GM21515 (cell line): ENCODE results near the gene CFAP45.
A peak's percentile ranks its signal among the peaks of the same experiment; 100 is the strongest.

Experiments used
- ATAC-seq: cut with Tn5 transposase; IDR thresholded peaks from one replicate; pipeline ENCODE4 v1.9.1; 2021; ENCODE audit not compliant: unreplicated experiment

Gene CFAP45

DNA sequence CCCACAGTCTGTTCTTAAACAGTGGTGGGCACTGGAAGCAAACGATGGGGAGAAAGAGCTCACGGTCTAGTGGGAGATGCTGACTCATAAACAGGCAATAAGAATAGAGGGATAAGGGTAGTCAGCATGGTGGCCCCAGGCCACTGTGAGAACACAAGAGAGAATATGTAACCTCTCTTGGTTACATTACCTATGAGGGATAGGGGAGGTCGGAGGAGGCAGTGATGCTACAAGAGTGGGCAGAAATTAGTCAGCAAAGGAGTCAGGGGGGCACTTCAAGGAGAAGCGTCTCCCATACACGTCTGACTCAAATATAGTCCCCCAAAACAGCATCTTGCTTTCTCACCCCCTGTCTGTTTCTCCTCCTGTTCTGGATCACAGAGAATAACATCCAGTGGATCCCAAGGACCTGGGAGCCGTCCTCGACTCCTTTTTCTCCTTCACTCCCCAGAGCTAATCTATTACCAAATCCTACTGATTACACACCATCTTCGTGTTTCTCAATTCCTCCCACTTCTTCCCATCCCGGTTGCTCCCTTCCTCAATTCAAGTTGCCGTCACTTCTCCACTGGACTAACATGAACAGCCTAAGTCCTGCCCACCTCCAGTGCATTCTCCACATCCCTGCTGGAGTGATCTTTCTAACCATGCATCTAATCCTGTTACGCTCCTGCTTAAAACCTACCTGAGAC, 71.2 kb downstream of the CFAP45 start:
- no peak for ATAC-seq

- no peak for ATAC-seq
Observed at GRCh38 chr1:159828176-159828575, 71.8 kb downstream of the CFAP45 start.

GRCh38 chr1:159827549-159827948, 72.4 kb downstream of the CFAP45 start:
- ATAC-seq, result no peak

DNA sequence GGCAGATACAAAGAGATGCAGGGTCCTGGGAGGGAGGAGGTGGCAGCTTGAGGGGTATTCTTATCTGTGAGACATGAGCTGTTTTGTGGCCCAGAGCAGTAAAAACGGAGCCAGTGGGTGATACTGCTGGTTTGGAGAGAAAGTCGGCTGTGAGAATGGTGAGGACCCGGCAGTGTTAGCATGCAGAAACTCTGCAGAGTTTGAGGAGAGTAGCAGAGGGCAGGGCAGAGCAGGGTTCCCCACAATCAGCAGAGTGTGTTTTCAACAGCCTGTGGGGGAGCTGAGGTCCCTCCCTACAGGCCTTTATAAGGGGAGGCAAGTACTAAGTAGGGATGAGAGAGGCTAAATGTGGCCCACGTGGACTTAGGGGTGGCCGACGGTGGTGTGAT, 72.9 kb downstream of the CFAP45 start:
- ATAC-seq, result no peak

DNA sequence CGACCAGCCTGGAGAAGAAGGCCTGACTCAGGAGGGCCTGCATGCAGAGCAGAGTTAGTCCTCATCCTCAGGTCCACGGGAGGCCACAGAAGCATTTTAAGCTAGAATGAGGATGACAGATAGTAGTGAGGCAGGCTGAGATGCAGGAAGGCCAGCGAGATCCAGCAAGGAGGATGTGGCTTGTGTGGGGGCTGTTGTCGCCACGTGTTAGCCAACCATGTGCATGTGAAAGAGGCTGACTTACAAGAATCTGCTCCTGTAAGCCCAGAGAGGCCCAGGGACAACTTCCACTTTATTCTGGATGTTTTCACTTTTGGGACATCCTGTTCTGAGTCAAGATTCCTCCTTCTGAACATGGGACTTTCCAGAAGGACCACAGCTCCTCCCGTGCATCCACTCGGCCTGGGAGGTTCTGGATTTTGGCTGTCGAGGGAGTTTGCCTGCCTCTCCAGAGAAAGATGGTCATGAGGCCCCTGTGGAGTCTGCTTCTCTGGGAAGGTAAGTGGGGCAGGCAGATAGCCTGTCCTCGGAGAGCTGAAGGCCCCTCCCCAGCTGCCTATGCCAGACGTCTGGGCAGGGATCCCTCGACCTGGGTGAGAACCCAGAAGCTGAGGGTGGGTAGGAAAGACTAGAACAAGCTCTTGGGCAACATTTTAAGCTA, 73.4 kb downstream of the CFAP45 start, which contains the start of gene SLAMF8:
Gene SLAMF8, plus strand, starts transcription at position 433 of the 661 bp plus-strand sequence. Its CDS starts 26 bp downstream, at position 459.
- ATAC-seq, result peak; percentile 45

- ATAC-seq, result no peak
Observed at GRCh38 chr1:159825564-159825963, 74.4 kb downstream of the CFAP45 start.

GRCh38 chr1:159823406-159823805, 76.6 kb downstream of the CFAP45 start:
- ATAC-seq, result no peak
